ENCODE measurements around the gene GYG2. TPM values are rescaled to one million over a fixed set of nuclear protein-coding genes. Genes with fewer than 3 reads are reported as not detected.

Gene GYG2
- total RNA-seq, 1 experiment from 2014 or later: not detected

GRCh38 chrX:2831471-2832228 is 2.9 kb downstream of the GYG2 start:
- Histone ChIP-seq H4K20me1 (ENCODE audit: insufficient read depth) (no peaks in the 10 kb centered on the region), H3K27me3 (ENCODE audit: insufficient read depth, low read length) (no peaks in the 10 kb centered on the region), H3K4me1 (ENCODE audit: control insufficient read depth in 1 of 2, insufficient read depth in 2 of 2, low read length in 2 of 2) (no peaks in the 10 kb centered on the region), H3K9ac (ENCODE audit: low read length) (no peak overlapping the region), H3K4me3 (replicated peaks in 1 of 2; ENCODE audit: low read depth in 1 of 2, low read length in 2 of 2) (no peak overlapping the region), H3K79me2 (ENCODE audit: insufficient read depth, low read length) (no peaks in the 10 kb centered on the region), H3K9me3 (ENCODE audit: control insufficient read depth in 1 of 2, insufficient read depth in 1 of 2, low read depth in 1 of 2, low read length in 2 of 2) (no peaks in the 10 kb centered on the region), H2AFZ (ENCODE audit: low read depth, low read length, poor library complexity, severe bottlenecking) (no peak overlapping the region), H3K27ac (ENCODE audit: low read depth, low read length) (no peak overlapping the region), H3K9me2 (ENCODE audit: insufficient read depth) (no peaks in the 10 kb centered on the region), H3K36me3 (ENCODE audit: control insufficient read depth in 1 of 2, insufficient read depth in 2 of 2, low read length in 2 of 2) (no peaks in the 10 kb centered on the region), H3K4me2 (ENCODE audit: low read length) (no peak overlapping the region)
- no TSS peak for BruUV-seq (replicated peaks)
- RAD21 ChIA-PET (ENCODE audit: low non-redundant PET in 1 of 2, low total read pairs in 2 of 2, uncharacterized antibody in 2 of 2, unreplicated experiment in 2 of 2): no interaction called here
- POLR2A ChIA-PET: no interaction called here
- ATAC-seq (no peak), DNase-seq (ENCODE audit: low read depth, low spot score) (no peak)
- TF ChIP-seq CBX3 (IDR thresholded peaks at IDR 0.05; ENCODE audit: low read depth) (no peak), EZH2phosphoT487 (IDR thresholded peaks at IDR 0.05; ENCODE audit: borderline replicate concordance) (no peak), REST (IDR thresholded peaks at IDR 0.05; ENCODE audit: low read depth) (no peak), SP1 (IDR thresholded peaks at IDR 0.05; ENCODE audit: low read depth) (no peak), ELF1 (IDR thresholded peaks at IDR 0.05; ENCODE audit: borderline replicate concordance, low read depth) (no peak), JUND (IDR thresholded peaks at IDR 0.05) (no peak), ATF3 (IDR thresholded peaks at IDR 0.05) (no peak), FOSL1 (IDR thresholded peaks at IDR 0.05; ENCODE audit: low read depth) (no peak), TCF7L2 (IDR thresholded peaks at IDR 0.05; ENCODE audit: borderline replicate concordance, extremely low read depth, insufficient read depth, insufficient read length) (no peak), YY1 (IDR thresholded peaks at IDR 0.05; ENCODE audit: extremely low read depth, insufficient replicate concordance, low read depth, low read length) (no peak), SIN3A (IDR thresholded peaks at IDR 0.05; ENCODE audit: low read depth) (no peak), ZBTB33 (IDR thresholded peaks at IDR 0.05; ENCODE audit: extremely low read depth, insufficient replicate concordance, low read length) (no peak), RAD21 (IDR thresholded peaks at IDR 0.05; ENCODE audit: low read depth) (no peak)
- CTCF ChIA-PET: no interaction called here
- intact Hi-C loops (cut with micrococcal nuclease): no loop called here

Measured in HCT116 (cell line).